Astrocyte (in vitro differentiated cells and primary cell): ENCODE results near the gene API5. TPM values are rescaled to one million over a fixed set of nuclear protein-coding genes. Genes with fewer than 3 reads are reported as not detected.

ENCODE experiments used
- DNase-seq: peaks from one replicate; pipeline ENCODE4 v3.0.0-alpha.2; 2010; ENCODE audit warnings: low read depth
- FAIRE-seq: peaks from 2 replicates; lab custom pipeline; 2011; peaks lifted over from hg19 to GRCh38; lab: Jason Lieb, UNC
- H2AFZ ChIP-seq: 2 replicates; pipeline ENCODE4 v1.6.0; 2012; ENCODE audit warnings: low read depth, low read length, inconsistent platforms
- H3K27ac ChIP-seq: 2 replicates; pipeline ENCODE4 v1.5.1; 2011; ENCODE audit warnings: low read depth, low read length, inconsistent platforms
- H3K27me3 ChIP-seq: 2 replicates; pipeline ENCODE4 v1.6.0; 2011; ENCODE audit warnings: low read length, inconsistent platforms; ENCODE audit not compliant: insufficient read depth
- H3K36me3 ChIP-seq: 2 replicates; pipeline ENCODE4 v1.5.1; 2011; ENCODE audit warnings: low read length, inconsistent platforms; ENCODE audit not compliant: insufficient read depth
- H3K4me1 ChIP-seq: 2 replicates; pipeline ENCODE4 v1.5.1; 2011; ENCODE audit warnings: low read length, inconsistent platforms; ENCODE audit not compliant: insufficient read depth
- H3K4me2 ChIP-seq: 2 replicates; pipeline ENCODE4 v1.6.0; 2012; ENCODE audit warnings: low read length, inconsistent platforms
- H3K4me3 ChIP-seq: 2 replicates; pipeline ENCODE4 v1.5.1; 2011; ENCODE audit warnings: low read depth, mild to moderate bottlenecking, low read length, inconsistent platforms; ENCODE audit not compliant: insufficient read depth
- H3K79me2 ChIP-seq: 2 replicates; pipeline ENCODE4 v1.6.0; 2012; ENCODE audit warnings: mild to moderate bottlenecking, low read length, inconsistent platforms; ENCODE audit not compliant: insufficient read depth
- H3K9ac ChIP-seq: 2 replicates; pipeline ENCODE4 v1.6.0; 2012; ENCODE audit warnings: mild to moderate bottlenecking, low read length, inconsistent platforms
- H3K9me3 ChIP-seq: 2 replicates; pipeline ENCODE4 v1.5.1; 2012; ENCODE audit warnings: low read depth, mild to moderate bottlenecking, low read length, inconsistent platforms; ENCODE audit not compliant: insufficient read depth
- H4K20me1 ChIP-seq: 2 replicates; pipeline ENCODE4 v1.6.0; 2012; ENCODE audit warnings: low read length, inconsistent platforms; ENCODE audit not compliant: insufficient read depth
- H3K27ac Mint-ChIP-seq: one replicate; pipeline ENCODE4 v1.8.0; 2021; ENCODE audit warnings: mild to moderate bottlenecking, mixed read lengths; ENCODE audit not compliant: unreplicated experiment
- H3K27me3 Mint-ChIP-seq: one replicate; pipeline ENCODE4 v1.8.0; 2021; ENCODE audit warnings: low read depth, mixed read lengths; ENCODE audit not compliant: unreplicated experiment
- H3K36me3 Mint-ChIP-seq: one replicate; pipeline ENCODE4 v1.8.0; 2021; ENCODE audit warnings: low read depth, mixed read lengths; ENCODE audit not compliant: unreplicated experiment
- H3K4me1 Mint-ChIP-seq: one replicate; pipeline ENCODE4 v1.8.0; 2021; ENCODE audit warnings: low read depth, mixed read lengths; ENCODE audit not compliant: unreplicated experiment
- H3K4me3 Mint-ChIP-seq: one replicate; pipeline ENCODE4 v1.8.0; 2021; ENCODE audit warnings: mild to moderate bottlenecking, moderate library complexity, mixed read lengths; ENCODE audit not compliant: unreplicated experiment
- H3K9me3 Mint-ChIP-seq: one replicate; pipeline ENCODE4 v1.8.0; 2021; ENCODE audit warnings: mild to moderate bottlenecking, mixed read lengths; ENCODE audit not compliant: unreplicated experiment
- EZH2 ChIP-seq: IDR thresholded peaks from 2 replicates; pipeline ENCODE4 v1.6.1; 2012; ENCODE audit warnings: mild to moderate bottlenecking, low read length, inconsistent platforms; ENCODE audit not compliant: insufficient read depth
- total RNA-seq: library from RNA; stranded (reverse); gene quantifications from 2 replicates; pipeline ENCODE4 v1.2.1, GENCODE V29; 2021
- TF ChIP-seq, protein P1 (sequence below): IDR thresholded peaks from 2 replicates; pipeline ENCODE4 v1.5.1; 2011; ENCODE audit warnings: low read depth, mild to moderate bottlenecking, inconsistent platforms, low read length, moderate library complexity; ENCODE audit not compliant: insufficient read depth

Gene API5
- total RNA-seq, 1 donor from 2014 or later = 118 TPM

DNA sequence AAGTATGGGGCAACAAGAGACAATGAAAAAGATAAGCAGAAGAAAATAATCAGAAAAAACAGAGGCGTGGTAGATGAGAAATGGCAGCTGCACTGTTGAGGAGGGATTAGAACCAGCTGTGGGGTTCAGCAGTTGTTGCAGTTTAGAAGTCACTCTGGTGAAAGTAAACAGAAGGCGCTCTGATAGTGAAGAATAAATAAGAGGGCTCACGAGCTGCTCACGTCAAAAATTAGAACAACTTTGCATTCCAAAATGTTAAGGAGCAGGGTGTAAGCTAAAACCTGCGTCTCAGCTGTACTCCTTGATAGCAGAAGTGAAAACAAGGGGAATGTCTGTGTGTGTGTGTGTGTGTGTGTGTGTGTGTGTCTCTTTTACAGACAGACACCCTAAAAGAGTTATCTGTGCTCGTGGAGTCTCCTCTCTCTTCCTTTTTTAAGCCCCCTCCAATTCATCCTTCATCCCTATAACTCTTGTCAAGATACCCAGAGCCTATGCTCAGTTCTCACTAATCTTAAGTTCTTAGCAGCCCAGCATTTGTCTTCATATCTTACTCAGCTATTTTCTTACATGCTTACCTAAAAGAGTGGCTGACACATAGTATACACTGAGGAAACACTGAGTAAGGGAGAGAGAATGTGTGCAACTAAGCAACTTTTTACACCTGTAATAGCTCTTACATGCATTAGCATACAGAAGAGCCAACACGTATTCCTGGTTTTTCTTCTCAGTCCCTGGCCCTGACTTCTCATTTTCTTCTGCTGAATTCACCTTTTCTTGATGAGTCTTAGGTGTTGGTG is 55.8 kb downstream of the API5 start:
- no peak overlapping the region for H3K4me2 ChIP-seq
- no peaks in the 10 kb centered on the region for H3K27me3 Mint-ChIP-seq
- peaks cover 3% of the 10 kb centered on the region for H3K36me3 Mint-ChIP-seq
- peaks cover 91% of the 10 kb centered on the region for H3K79me2 ChIP-seq
- H3K36me3 ChIP-seq = no peaks in the 10 kb centered on the region
- peak overlapping the region; percentile 50 for H3K27ac Mint-ChIP-seq
- no peak overlapping the region for H3K9ac ChIP-seq
- peaks cover 18% of the 10 kb centered on the region for H3K4me1 Mint-ChIP-seq
- peaks cover 74% of the 10 kb centered on the region for H4K20me1 ChIP-seq
- no peak overlapping the region for H3K27ac ChIP-seq
- H3K4me3 ChIP-seq = no peak overlapping the region
- H3K27me3 ChIP-seq = no peaks in the 10 kb centered on the region
- H3K9me3 ChIP-seq = no peaks in the 10 kb centered on the region
- peak; percentile 13 for FAIRE-seq
- no peak overlapping the region for H2AFZ ChIP-seq
- H3K4me1 ChIP-seq = no peaks in the 10 kb centered on the region
- DNase-seq = peak; percentile 4
- H3K9me3 Mint-ChIP-seq = no peaks in the 10 kb centered on the region
- H3K4me3 Mint-ChIP-seq = peak overlapping the region; percentile 34
- no peak for TF ChIP-seq EZH2
- TF ChIP-seq, protein P1, sequence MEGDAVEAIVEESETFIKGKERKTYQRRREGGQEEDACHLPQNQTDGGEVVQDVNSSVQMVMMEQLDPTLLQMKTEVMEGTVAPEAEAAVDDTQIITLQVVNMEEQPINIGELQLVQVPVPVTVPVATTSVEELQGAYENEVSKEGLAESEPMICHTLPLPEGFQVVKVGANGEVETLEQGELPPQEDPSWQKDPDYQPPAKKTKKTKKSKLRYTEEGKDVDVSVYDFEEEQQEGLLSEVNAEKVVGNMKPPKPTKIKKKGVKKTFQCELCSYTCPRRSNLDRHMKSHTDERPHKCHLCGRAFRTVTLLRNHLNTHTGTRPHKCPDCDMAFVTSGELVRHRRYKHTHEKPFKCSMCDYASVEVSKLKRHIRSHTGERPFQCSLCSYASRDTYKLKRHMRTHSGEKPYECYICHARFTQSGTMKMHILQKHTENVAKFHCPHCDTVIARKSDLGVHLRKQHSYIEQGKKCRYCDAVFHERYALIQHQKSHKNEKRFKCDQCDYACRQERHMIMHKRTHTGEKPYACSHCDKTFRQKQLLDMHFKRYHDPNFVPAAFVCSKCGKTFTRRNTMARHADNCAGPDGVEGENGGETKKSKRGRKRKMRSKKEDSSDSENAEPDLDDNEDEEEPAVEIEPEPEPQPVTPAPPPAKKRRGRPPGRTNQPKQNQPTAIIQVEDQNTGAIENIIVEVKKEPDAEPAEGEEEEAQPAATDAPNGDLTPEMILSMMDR = no peak

DNA sequence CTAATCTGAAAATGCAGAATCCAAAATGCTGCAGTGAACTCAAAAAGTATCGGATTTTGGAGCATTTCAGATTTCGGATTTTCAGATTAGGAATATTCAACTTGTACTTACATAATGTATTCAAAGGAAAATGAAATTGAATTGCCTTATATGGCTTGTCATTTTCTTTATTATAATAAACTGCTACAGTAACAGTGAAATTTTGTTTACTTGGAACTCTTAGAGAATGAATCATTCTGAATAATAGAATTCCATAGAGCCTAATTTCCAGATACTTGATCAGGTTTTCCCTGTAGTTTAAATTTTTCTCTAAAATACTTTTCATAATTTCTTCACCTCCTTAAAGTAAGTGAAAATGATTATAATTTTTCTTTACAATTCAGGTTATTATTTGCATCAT is 64.3 kb downstream of the API5 start:
- Mint-ChIP-seq H3K4me1 (peaks cover 6% of the 10 kb centered on the region), H3K9me3 (no peaks in the 10 kb centered on the region), H3K27ac (no peak overlapping the region), H3K27me3 (no peaks in the 10 kb centered on the region), H3K36me3 (peaks cover 5% of the 10 kb centered on the region), H3K4me3 (no peak overlapping the region)
- no peak for TF ChIP-seq EZH2
- TF ChIP-seq, protein P1 = no peak
- Histone ChIP-seq H3K9ac (no peak overlapping the region), H2AFZ (no peak overlapping the region), H3K27me3 (no peaks in the 10 kb centered on the region), H3K4me3 (no peak overlapping the region), H3K4me2 (peak overlapping the region; percentile 20), H3K27ac (peak overlapping the region; percentile 29), H3K79me2 (peaks cover 67% of the 10 kb centered on the region), H3K36me3 (no peaks in the 10 kb centered on the region), H3K9me3 (no peaks in the 10 kb centered on the region), H4K20me1 (peaks cover 22% of the 10 kb centered on the region), H3K4me1 (peaks cover 5% of the 10 kb centered on the region)
- FAIRE-seq = no peak
- DNase-seq = no peak

DNA sequence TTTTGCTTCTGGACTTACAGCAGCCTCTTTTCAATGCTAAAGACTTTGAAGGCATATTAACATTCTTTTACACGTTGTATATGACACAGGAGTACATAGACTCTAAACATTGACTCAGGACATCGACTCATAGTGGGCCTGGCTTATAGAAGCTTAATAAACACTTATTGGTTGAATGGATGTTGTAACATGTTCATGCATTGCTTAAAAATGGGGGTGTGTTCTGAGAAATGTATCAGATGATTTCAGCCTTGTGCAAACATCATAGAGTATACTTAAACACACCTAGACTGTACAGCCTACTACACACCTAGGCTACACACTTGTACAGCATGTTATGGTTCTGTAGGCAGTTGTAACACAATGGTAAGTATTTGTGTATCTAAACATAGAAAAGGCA is 64.8 kb downstream of the API5 start:
- no peak overlapping the region for H3K27ac Mint-ChIP-seq
- Histone ChIP-seq H3K27me3 (no peaks in the 10 kb centered on the region), H4K20me1 (peaks cover 17% of the 10 kb centered on the region), H3K79me2 (peaks cover 62% of the 10 kb centered on the region), H3K4me3 (no peak overlapping the region), H3K27ac (peak overlapping the region; percentile 29), H3K4me1 (peaks cover 5% of the 10 kb centered on the region), H3K9me3 (no peaks in the 10 kb centered on the region), H3K36me3 (no peaks in the 10 kb centered on the region), H2AFZ (no peak overlapping the region), H3K9ac (no peak overlapping the region), H3K4me2 (peak overlapping the region; percentile 20)
- H3K36me3 Mint-ChIP-seq = peaks cover 3% of the 10 kb centered on the region
- peak; percentile 20 for FAIRE-seq
- peak; percentile 47 for DNase-seq
- no peaks in the 10 kb centered on the region for H3K9me3 Mint-ChIP-seq
- H3K27me3 Mint-ChIP-seq = no peaks in the 10 kb centered on the region
- peaks cover 6% of the 10 kb centered on the region for H3K4me1 Mint-ChIP-seq
- TF ChIP-seq EZH2 = no peak
- TF ChIP-seq, protein P1 = no peak
- no peak overlapping the region for H3K4me3 Mint-ChIP-seq
